HG03439 (cell line): Measurements from ENCODE around the gene MTMR11.
A peak's percentile ranks its signal among the peaks of the same experiment; 100 is the strongest.
"Not testable (repeated sequence)": the region's sequence is repeated elsewhere in the genome, so short reads cannot be mapped to it uniquely, and the experiment has no call there.

ENCODE experiments used
- ATAC-seq: cut with Tn5 transposase; IDR thresholded peaks from one replicate; pipeline ENCODE4 v1.9.1; 2021; ENCODE audit warnings: mild to moderate bottlenecking, moderate library complexity; ENCODE audit not compliant: unreplicated experiment

MTMR11 gene

GRCh38 chr1:149903836-149904491, 32.7 kb downstream of the MTMR11 start:
- no peak for ATAC-seq

- peak; percentile 93 for ATAC-seq
These were observed 37.0 kb downstream of the MTMR11 start, which contains the start of gene BOLA1 for GRCh38 chr1:149899460-149900284. BOLA1 (plus strand) TSS chr1:149899568; CDS start chr1:149900060, 492 bp downstream.

DNA sequence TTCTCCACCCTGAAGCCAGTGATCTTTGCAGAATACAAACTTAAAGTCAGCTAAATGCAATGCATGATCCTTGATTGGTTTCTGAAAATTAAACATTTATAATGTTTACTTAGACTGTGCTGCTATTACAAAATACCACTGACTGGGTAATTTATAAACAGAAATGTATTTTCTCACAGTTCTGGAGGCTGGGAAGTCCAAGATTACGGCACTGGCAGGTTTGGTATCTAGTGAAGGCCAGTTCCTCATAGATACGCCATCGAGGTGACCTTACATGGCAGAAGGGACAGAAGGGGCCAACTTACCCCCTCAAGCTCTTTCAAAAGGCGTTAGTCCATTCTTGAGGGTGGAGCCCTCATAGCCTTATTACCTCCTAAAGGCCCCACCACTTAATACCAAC, 40.1 kb downstream of the MTMR11 start:
- no peak for ATAC-seq

DNA sequence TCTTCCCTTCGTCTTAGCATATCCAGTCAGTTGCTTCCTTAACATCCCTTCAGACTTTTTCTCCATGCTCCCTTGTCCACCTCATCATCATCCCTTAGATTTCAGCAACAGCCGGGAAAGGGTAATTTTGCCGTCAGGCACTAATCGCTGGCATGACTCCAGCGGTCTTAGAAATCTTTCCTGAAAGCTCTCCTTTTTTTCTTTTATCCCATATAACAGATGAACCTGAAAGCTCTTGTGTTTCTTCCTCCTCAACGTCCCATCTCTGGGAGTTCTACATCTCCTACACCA, 47.7 kb downstream of the MTMR11 start:
- ATAC-seq: no peak

- ATAC-seq: peak; percentile 22
These were observed 48.3 kb downstream of the MTMR11 start for GRCh38 chr1:149888247-149888998.

GRCh38 chr1:149887456-149888246, 49.0 kb downstream of the MTMR11 start:
- ATAC-seq: peak; percentile 45

DNA sequence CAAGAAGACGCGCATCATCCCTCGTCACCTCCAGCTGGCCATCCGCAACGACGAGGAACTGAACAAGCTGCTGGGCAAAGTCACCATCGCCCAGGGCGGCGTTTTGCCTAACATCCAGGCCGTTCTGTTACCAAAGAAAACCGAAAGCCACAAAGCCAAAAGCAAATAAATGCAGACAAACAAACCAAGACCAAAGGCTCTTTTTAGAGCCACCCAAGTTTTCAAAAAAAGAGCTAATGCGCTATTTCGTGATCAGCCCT, 49.6 kb downstream of the MTMR11 start:
- ATAC-seq: not testable (repeated sequence)

GRCh38 chr1:149886396-149887195, 50.1 kb downstream of the MTMR11 start:
- peak; percentile 63 for ATAC-seq

GRCh38 chr1:149886121-149886395, 50.6 kb downstream of the MTMR11 start:
- not testable (repeated sequence) for ATAC-seq

DNA sequence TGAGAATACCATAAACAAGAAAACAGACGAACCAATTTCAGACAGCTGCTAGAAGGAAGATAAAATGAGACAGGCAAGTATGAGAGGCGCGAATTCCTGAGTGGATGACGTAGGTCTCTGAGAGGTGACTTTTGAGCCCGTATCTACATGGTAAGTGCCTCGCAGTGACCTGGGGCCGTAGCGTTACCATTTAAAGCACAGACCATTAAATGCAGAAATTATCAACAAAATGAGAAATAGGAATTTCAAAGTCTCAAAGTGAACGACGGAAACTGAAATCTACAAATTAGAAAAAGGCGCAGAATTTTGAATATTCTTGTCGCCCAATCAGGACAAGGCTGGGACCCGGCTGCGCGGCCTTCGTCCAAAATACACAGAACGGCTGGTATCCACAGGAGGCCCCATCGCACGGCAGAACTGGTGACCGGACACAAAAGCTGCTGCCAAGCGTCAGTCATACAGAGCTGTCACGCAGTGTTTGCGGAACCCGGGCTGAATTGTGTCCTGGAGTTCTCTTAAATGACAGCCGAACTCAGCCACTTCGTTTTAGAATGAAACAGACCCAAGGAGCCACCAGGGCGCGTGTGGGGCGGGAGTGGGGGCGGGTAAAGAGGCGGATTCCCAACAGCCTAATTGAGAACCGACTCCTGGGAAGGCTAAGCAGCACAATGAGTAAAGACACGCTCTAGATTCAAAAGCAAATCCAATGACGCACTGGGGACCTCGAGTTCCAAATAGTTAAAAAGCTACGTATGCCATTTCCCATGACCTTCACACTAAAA, 51.1 kb downstream of the MTMR11 start:
- ATAC-seq: no peak

DNA sequence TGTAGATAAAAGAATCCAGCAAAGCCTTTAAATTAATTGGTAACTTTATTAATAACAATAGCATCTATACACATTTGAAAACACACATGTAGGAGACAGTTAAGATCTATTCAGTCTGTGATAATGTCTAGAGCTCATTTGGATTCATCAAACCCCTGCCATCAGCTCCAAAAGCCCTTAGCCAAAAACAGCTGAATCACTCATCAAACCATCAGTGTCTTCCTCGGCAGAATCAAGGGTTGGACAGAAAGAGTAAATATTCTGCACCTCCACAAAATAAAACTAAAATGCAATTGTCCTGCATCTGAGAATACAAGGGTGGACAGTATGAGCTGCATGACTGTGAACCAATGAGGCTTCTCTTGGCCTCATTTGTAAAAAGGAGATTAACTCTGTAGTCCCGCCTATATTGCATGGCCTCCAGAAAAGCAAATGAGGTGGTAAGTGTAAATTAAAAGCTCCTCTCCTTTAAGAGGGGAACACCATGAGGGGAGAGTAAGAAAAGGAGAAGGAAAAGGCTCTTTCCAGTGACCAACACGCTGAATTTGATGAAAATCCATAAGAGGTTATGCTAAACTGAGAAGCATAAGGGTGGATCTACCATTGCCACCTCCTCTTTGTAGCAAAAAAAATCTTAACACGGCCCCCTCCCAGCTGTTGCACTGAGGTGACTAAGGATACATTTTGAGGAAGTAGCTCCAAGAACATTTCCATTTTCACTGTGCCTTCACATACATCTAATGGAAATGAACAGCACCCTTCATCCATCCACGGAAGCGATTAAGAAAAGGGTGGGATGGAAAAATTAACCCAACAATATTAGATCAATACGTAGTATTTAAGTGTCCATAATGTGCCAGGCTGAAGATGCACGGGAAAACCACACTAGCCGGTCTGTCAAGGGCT, 52.0 kb downstream of the MTMR11 start:
- no peak for ATAC-seq

DNA sequence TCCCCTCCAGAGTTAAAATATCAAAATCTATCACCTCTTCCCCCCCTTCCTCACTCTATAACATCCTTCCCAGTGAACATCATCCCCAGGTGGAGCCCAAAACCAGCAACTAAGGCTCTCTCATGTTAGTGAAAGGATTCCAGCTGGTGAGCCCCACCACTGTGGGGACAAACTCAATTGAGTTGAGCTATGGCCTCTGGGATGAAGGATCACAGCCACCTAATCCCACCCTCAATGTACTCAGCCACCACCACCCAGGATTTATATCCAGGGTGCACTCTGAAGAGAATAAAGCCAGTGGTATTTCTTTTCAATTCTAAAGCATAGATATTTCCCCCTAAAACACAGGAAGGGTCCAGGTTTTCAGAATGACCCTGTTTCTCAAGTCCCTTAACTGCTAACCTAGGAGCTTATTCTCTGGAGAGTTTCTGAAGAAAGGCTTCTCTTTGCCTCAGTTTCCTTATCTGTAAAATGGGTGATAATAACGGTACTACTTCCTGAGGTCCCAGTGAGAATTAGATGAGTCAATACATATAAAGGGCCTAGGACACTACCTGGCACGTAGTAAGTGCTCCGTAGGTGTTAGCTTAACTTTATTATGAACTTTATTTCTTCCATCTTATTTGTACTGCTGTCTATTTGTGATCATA, 53.0 kb downstream of the MTMR11 start:
- no peak for ATAC-seq

DNA sequence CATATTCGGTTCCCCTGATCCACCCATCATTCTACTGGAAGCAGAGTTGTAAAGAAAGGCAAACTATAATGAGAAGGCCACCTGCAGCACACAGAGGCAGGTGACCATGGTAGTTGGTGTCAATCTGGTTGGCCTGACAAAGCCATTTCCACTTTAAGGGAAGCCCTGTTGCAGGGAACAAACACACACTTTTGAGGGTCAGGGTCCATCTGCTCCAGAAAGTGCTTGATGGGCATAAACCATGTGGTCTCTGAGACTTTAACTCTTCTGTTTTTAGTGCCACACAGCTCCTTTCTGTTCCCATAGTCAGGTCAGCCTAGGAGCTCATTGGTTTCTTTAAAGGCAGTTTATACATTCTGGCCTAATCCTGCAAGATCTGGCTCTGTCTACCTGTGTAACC, 54.8 kb downstream of the MTMR11 start:
- no peak for ATAC-seq

DNA sequence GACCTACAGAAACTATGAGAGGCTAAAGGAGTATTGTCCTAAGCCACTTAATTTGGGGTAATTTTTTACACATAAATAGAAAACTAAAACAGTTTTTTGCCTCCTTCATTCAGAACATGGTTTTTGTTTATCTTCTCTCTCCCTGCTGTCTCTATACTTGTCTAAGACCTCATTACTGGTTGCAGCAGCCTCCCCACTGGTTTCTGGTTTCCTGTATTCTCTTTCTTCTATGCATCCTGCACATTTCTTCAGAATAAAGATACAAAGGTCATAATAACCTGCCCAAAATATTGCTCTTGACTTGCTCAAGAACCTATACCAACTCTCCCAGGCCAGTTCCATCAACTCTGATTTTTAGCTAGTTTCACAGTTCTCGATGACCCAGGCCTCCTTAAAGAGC, 57.1 kb downstream of the MTMR11 start:
- no peak for ATAC-seq
